ENCODE data around the gene POM121.
"Not testable (repeated sequence)": the region's sequence is repeated elsewhere in the genome, so short reads cannot be mapped to it uniquely, and the experiment has no call there.

DNA sequence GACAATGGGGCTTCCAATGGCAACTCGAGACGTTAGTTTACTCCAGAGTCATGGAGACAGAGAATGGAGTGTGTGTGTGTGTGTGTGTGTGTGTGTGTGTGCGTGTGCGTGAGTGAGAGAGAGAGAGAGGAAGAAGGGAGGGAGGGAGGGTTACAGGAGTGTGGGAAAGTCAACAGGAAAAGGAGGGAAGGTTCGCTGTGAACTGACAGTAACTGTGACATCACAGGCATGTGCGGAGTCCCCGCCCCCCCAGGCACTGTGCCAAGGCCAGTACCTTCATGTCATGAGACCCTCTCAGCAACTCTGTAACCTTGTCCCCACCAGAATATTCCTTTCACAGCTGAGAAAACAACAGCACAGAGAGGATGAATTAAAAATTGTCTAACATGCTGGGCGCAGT lies 72.6 kb downstream of the POM121 start:
- not testable (repeated sequence) for TF ChIP-seq CTCF (IDR thresholded peaks at IDR 0.05 in 4 of 5, conservative IDR thresholded peaks at IDR 0.05 in 1 of 5); POLR2A (IDR thresholded peaks at IDR 0.05)
